Measurements from ENCODE around the gene SLC48A1.

DNA sequence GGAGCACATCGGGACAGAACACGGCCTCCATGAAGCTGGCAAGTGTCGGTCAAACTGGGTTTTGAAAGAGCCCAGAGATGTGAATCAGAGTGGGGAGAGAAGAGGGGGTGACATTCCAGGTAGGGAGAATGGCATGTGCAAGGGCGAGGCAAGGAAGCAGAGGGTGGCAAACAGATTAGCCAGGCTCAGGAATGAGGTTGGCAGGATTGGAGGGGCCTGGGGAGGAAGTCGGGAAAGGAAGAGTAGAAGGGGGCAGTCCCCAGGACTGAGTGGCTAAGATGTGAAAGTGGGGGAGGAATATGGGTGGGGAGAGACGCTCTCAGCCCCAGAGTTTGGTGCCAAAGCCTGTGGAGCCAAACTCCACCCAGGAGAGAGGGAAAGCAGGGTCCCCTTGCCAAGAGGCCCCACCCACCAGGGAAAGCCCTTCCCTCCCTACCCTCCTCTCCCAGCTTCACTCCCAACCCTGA is 52.2 kb downstream of the SLC48A1 start:
- TF ChIP-seq CTCF (IDR thresholded peaks at IDR 0.05; ENCODE audit: low read length) (no peak), EZH2 (IDR thresholded peaks at IDR 0.05; ENCODE audit: borderline replicate concordance, low read length) (no peak)

Data from OCI-LY1 (cell line).